ENCODE results near the gene ATF4. TPM values are rescaled to one million over a fixed set of nuclear protein-coding genes. Genes with fewer than 3 reads are reported as not detected.
A peak's percentile ranks its signal among the peaks of the same experiment; 100 is the strongest.

Gene ATF4
- total RNA-seq = 100 to 1,000 TPM; 256 to 277 TPM
- long read RNA-seq, transcript ATF4-202 (3 exons, 1,419 nt) = major isoform, 34 of 55 reads
- long read RNA-seq, transcript ATF4-201 (2 exons, 2,019 nt) = minor isoform, 8 of 55 reads
- long read RNA-seq, partial matches to known transcripts = 0 of 55 reads
- long read RNA-seq, other reads (novel, unspliced or antisense) = 13 of 55 reads

GRCh38 chr22:39520226-39521105 is at the start of gene ATF4:
TSS of gene ATF4 (plus strand) at chr22:39520562. CDS start at chr22:39521446, 884 bp downstream.
- intact Hi-C loops (cut with DNase I, micrococcal nuclease) = no loop called here
- ATAC-seq (peak; percentile 50), DNase-seq (peak; percentile 89 to 97)

GRCh38 chr22:39471381-39472141 is 48.8 kb upstream of the ATF4 start:
- ATAC-seq (peak; percentile 12), DNase-seq (no peak)
- intact Hi-C loops (cut with DNase I, micrococcal nuclease) = no loop called here

- intact Hi-C loops (cut with DNase I, micrococcal nuclease) = no loop called here
- ATAC-seq (peak; percentile 76), DNase-seq (peak; percentile 74 to 90)
These were observed 47.5 kb upstream of the ATF4 start for GRCh38 chr22:39472570-39473556.

GRCh38 chr22:39473851-39474250 is 46.5 kb upstream of the ATF4 start:
- ATAC-seq (peak; percentile 4), DNase-seq (no peak)
- intact Hi-C loops (cut with DNase I, micrococcal nuclease) = no loop called here

- intact Hi-C loops (cut with DNase I, micrococcal nuclease) = no loop called here
- peak; percentile 51 for ATAC-seq
- DNase-seq = peak; percentile 73 to 76
These were observed 45.8 kb upstream of the ATF4 start for GRCh38 chr22:39474351-39475111.

- DNase-seq (no peak), ATAC-seq (no peak)
- intact Hi-C loops (cut with DNase I, micrococcal nuclease) = no loop called here
These were observed 45.0 kb upstream of the ATF4 start for GRCh38 chr22:39475337-39475736.

- no peak for ATAC-seq
These were observed 44.5 kb upstream of the ATF4 start for GRCh38 chr22:39475902-39476301.

GRCh38 chr22:39476664-39477063 is 43.7 kb upstream of the ATF4 start:
- ATAC-seq (no peak), DNase-seq (no peak)
- intact Hi-C loops (cut with DNase I, micrococcal nuclease) = no loop called here

More at GRCh38 chr22:39475902-39476301, 44.5 kb upstream of the ATF4 start:
- no peak for DNase-seq
- intact Hi-C loops (cut with DNase I, micrococcal nuclease) = no loop called here

- DNase-seq = no peak
- intact Hi-C loops (cut with DNase I, micrococcal nuclease) = no loop called here
- no peak for ATAC-seq
These were observed 42.8 kb upstream of the ATF4 start for GRCh38 chr22:39477542-39477941.

- DNase-seq = peak in 1 of 2 donors; percentile 66
- ATAC-seq = peak; percentile 59
- intact Hi-C loops (cut with DNase I, micrococcal nuclease) = no loop called here
These were observed 41.9 kb upstream of the ATF4 start for GRCh38 chr22:39478441-39478850.

GRCh38 chr22:39479254-39479653 is 41.1 kb upstream of the ATF4 start:
- intact Hi-C loops (cut with DNase I, micrococcal nuclease) = no loop called here
- ATAC-seq = no peak
- DNase-seq = no peak

- ATAC-seq (no peak), DNase-seq (no peak)
- intact Hi-C loops (cut with DNase I, micrococcal nuclease) = no loop called here
These were observed 39.8 kb upstream of the ATF4 start for GRCh38 chr22:39480557-39480956.

- no peak for ATAC-seq
- intact Hi-C loops (cut with DNase I, micrococcal nuclease) = no loop called here
- DNase-seq = no peak
These were observed 39.3 kb upstream of the ATF4 start for GRCh38 chr22:39481054-39481453.

- intact Hi-C loops (cut with DNase I, micrococcal nuclease) = no loop called here
- DNase-seq (no peak), ATAC-seq (no peak)
These were observed 38.8 kb upstream of the ATF4 start for GRCh38 chr22:39481595-39481994.

- intact Hi-C loops (cut with DNase I, micrococcal nuclease) = no loop called here
- DNase-seq (no peak), ATAC-seq (no peak)
These were observed 37.6 kb upstream of the ATF4 start for GRCh38 chr22:39482768-39483167.

GRCh38 chr22:39486951-39487825 is 33.2 kb upstream of the ATF4 start:
- intact Hi-C loops (cut with DNase I, micrococcal nuclease) = no loop called here
- ATAC-seq = peak; percentile 14
- DNase-seq = no peak
